Liver (tissue), 9 donors: Measurements from ENCODE around the gene THSD7B. TPM values are rescaled to one million over a fixed set of nuclear protein-coding genes. Genes with fewer than 3 reads are reported as not detected.

ENCODE experiments used
- DNase-seq: peaks from one replicate; pipeline ENCODE4 v3.0.0-alpha.2; 2017; ENCODE audit warnings: low spot score
- H3K27ac ChIP-seq, 2 donors: one replicate each; pipeline ENCODE4 v1.7.0; 2013; ENCODE audit warnings: inconsistent platforms in 2 of 2, low read length in 2 of 2, control low read depth in 1 of 2, low read depth in 1 of 2, mild to moderate bottlenecking in 1 of 2
- H3K27me3 ChIP-seq, 4 donors: one replicate each; pipeline versions ENCODE4 v1.6.1 to v1.7.0; 2013; ENCODE audit warnings: low read length in 3 of 4, inconsistent platforms in 1 of 4, mild to moderate bottlenecking in 1 of 4, moderate library complexity in 1 of 4; ENCODE audit not compliant: control insufficient read depth in 4 of 4, insufficient read depth in 4 of 4
- H3K36me3 ChIP-seq, 4 donors: one replicate each; pipeline versions ENCODE4 v1.6.1 to v1.7.0; 2013; ENCODE audit warnings: low read length in 3 of 4, mild to moderate bottlenecking in 3 of 4, low read depth in 1 of 4, moderate library complexity in 1 of 4; ENCODE audit not compliant: control insufficient read depth in 4 of 4, insufficient read depth in 3 of 4
- H3K4me1 ChIP-seq, 4 donors: one replicate each; pipeline versions ENCODE4 v1.6.1 to v1.7.0; 2013; ENCODE audit warnings: low read length in 3 of 4, mild to moderate bottlenecking in 3 of 4, moderate library complexity in 1 of 4; ENCODE audit not compliant: control insufficient read depth in 4 of 4, insufficient read depth in 4 of 4
- H3K4me3 ChIP-seq, 3 donors: one replicate each; pipeline versions ENCODE4 v1.6.1 to v1.7.0; 2013; ENCODE audit warnings: low read length in 3 of 3, control low read depth in 1 of 3, low read depth in 1 of 3, mild to moderate bottlenecking in 1 of 3
- H3K9ac ChIP-seq, 2 donors: one replicate each; pipeline ENCODE4 v1.7.0; 2013; ENCODE audit warnings: low read length in 2 of 2, mild to moderate bottlenecking in 2 of 2, moderate library complexity in 2 of 2, control low read depth in 1 of 2, low read depth in 1 of 2
- H3K9me3 ChIP-seq, 4 donors: one replicate each; pipeline versions ENCODE4 v1.6.1 to v1.7.0; 2013; ENCODE audit warnings: low read length in 3 of 4; ENCODE audit not compliant: control insufficient read depth in 4 of 4
- ATF3 ChIP-seq: IDR thresholded peaks from 2 replicates; pipeline ENCODE4 v1.6.1; 2016; ENCODE audit warnings: antibody characterized with exemption
- CTCF ChIP-seq: fragments of 150-350 bp; IDR thresholded peaks from 2 replicates; pipeline ENCODE4 v1.5.1; 2017; ENCODE audit warnings: improper control_type of control experiment, low read depth, low read length; ENCODE audit not compliant: missing input control
- EGR1 ChIP-seq, 2 donors: IDR thresholded peaks; 2 replicates each; pipeline ENCODE4 v1.6.1; 2016 to 2018; ENCODE audit warnings: antibody characterized with exemption in 2 of 2, low read depth in 2 of 2
- FOXA2 ChIP-seq: IDR thresholded peaks from 2 replicates; pipeline ENCODE4 v1.6.1; 2016; ENCODE audit warnings: antibody characterized with exemption
- GABPA ChIP-seq, 2 donors: IDR thresholded peaks in 1 of 2; conservative IDR thresholded peaks in 1 of 2; 2 replicates each; pipeline ENCODE4 v1.6.1; 2016; ENCODE audit warnings: antibody characterized with exemption in 2 of 2, mild to moderate bottlenecking in 1 of 2, moderate library complexity in 1 of 2
- MAX ChIP-seq: IDR thresholded peaks from 2 replicates; pipeline ENCODE4 v1.6.1; 2016; ENCODE audit warnings: antibody characterized with exemption
- RAD21 ChIP-seq, 2 donors: IDR thresholded peaks; 2 replicates each; pipeline ENCODE4 v1.6.1; 2016; ENCODE audit warnings: antibody characterized with exemption in 2 of 2, mild to moderate bottlenecking in 2 of 2
- REST ChIP-seq: IDR thresholded peaks from 2 replicates; pipeline ENCODE4 v1.6.1; 2016; ENCODE audit warnings: antibody characterized with exemption, mild to moderate bottlenecking
- RXRA ChIP-seq, 2 donors: IDR thresholded peaks; 2 replicates each; pipeline ENCODE4 v1.6.1; 2017 to 2018; ENCODE audit warnings: antibody characterized with exemption in 2 of 2, mild to moderate bottlenecking in 1 of 2
- SP1 ChIP-seq: IDR thresholded peaks from 2 replicates; pipeline ENCODE4 v1.6.1; 2018; ENCODE audit warnings: antibody characterized with exemption, mild to moderate bottlenecking
- YY1 ChIP-seq: IDR thresholded peaks from 2 replicates; pipeline ENCODE4 v1.6.1; 2016; ENCODE audit warnings: antibody characterized with exemption, mild to moderate bottlenecking
- ZBTB33 ChIP-seq: IDR thresholded peaks from 2 replicates; pipeline ENCODE4 v1.6.1; 2016; ENCODE audit warnings: antibody characterized with exemption
- WGBS: extraction: QIAGEN DNeasy Blood & Tissue Kit; methylation state at CpG from one replicate; pipeline ENCODE4 v1.1.7; 2013; 5-methylcytosine and 5-hydroxymethylcytosine counted together
- polyA plus RNA-seq, 2 donors: library from polyadenylated mRNA; stranded (reverse) in 1 of 2; unstranded in 1 of 2; fragments of 200-250 nt in 1 of 2; fragments of >200 nt in 1 of 2; fragmentation: Nextera tagmentation in 1 of 2; extraction: Ambion mirVana in 1 of 2; gene quantifications; one replicate each; pipeline versions ENCODE4 v1.2.1 to v1.2.3, GENCODE V29; 2013 to 2015
- total RNA-seq, 2 donors: library from RNA; depleted of rRNA; stranded (reverse); fragments of >200 nt; gene quantifications; one replicate each; pipeline ENCODE4 v1.2.3, GENCODE V29; 2014
- donor health status: healthy.
- donor health status: healthy.
- donor health status: healthy.
- donor health status: healthy.
- donor health status: healthy.

THSD7B gene
- total and polyA plus RNA-seq, 4 donors: 0.01 to 0.75 (median 0.42) TPM; not detected in 1

- TF ChIP-seq REST: no peak
- TF ChIP-seq RAD21 (IDR thresholded peaks at IDR 0.05): no peak
- TF ChIP-seq ATF3: no peak
- no peak for TF ChIP-seq GABPA (IDR thresholded peaks at IDR 0.05 in 1 of 2, conservative IDR thresholded peaks at IDR 0.05 in 1 of 2)
- TF ChIP-seq EGR1 (IDR thresholded peaks at IDR 0.05; ENCODE audit: low read depth in 2 of 2): no peak
- no peak for TF ChIP-seq FOXA2
Measured at GRCh38 chr2:137262594-137262993, 497.2 kb downstream of the THSD7B start (continued).

- no peaks in the 10 kb centered on the region for H3K4me1 ChIP-seq
- H3K36me3 ChIP-seq: no peaks in the 10 kb centered on the region
- H3K9me3 ChIP-seq: no peaks in the 10 kb centered on the region
- no peaks in the 10 kb centered on the region for H3K27me3 ChIP-seq
- no peak for DNase-seq
- TF ChIP-seq ATF3 (no peak), RAD21 (IDR thresholded peaks at IDR 0.05) (no peak), GABPA (IDR thresholded peaks at IDR 0.05 in 1 of 2, conservative IDR thresholded peaks at IDR 0.05 in 1 of 2) (no peak), CTCF (no peak), EGR1 (IDR thresholded peaks at IDR 0.05; ENCODE audit: low read depth in 2 of 2) (no peak), SP1 (no peak), RXRA (IDR thresholded peaks at IDR 0.05) (no peak), ZBTB33 (no peak), YY1 (no peak), MAX (no peak), FOXA2 (no peak)
- H3K27ac ChIP-seq: no peak overlapping the region
- H3K4me3 ChIP-seq: no peak overlapping the region
- 22% methylated on average over 4 of the region's 4 CpGs for WGBS
- no peak overlapping the region for H3K9ac ChIP-seq
Measured at GRCh38 chr2:137287913-137288639, 522.7 kb downstream of the THSD7B start.
